GM06990 (cell line): ENCODE results near the gene ERCC6.

ENCODE experiments used
- DNase-seq: peaks from one replicate; pipeline ENCODE4 v3.0.0-alpha.2; 2011; ENCODE audit not compliant: insufficient read length; ENCODE audit errors: extremely low read depth
- H3K27me3 ChIP-seq: replicated peaks from 2 replicates; pipeline ENCODE4 v1.6.0; 2011; ENCODE audit warnings: low read length; ENCODE audit not compliant: control insufficient read depth, insufficient read depth
- H3K36me3 ChIP-seq: 2 replicates; pipeline ENCODE4 v1.5.1; 2011; ENCODE audit warnings: low read length; ENCODE audit not compliant: control insufficient read depth, insufficient read depth
- H3K4me3 ChIP-seq: replicated peaks from 2 replicates; pipeline ENCODE4 v1.5.1; 2011; ENCODE audit warnings: low read depth, mild to moderate bottlenecking, control low read depth, low read length
- CTCF ChIP-seq: IDR thresholded peaks from 2 replicates; pipeline ENCODE4 v1.5.1; 2011; ENCODE audit warnings: low read length, control low read depth, mild to moderate bottlenecking, inconsistent platforms; ENCODE audit not compliant: insufficient read depth, poor library complexity, severe bottlenecking

Gene ERCC6

GRCh38 chr10:49486738-49487137 is 52.2 kb downstream of the ERCC6 start:
- Histone ChIP-seq H3K27me3 (no peaks in the 10 kb centered on the region), H3K36me3 (peaks cover 5% of the 10 kb centered on the region), H3K4me3 (no peak overlapping the region)
- TF ChIP-seq CTCF: no peak
- DNase-seq: no peak

- Histone ChIP-seq H3K4me3 (no peak overlapping the region), H3K27me3 (no peaks in the 10 kb centered on the region), H3K36me3 (peaks cover 5% of the 10 kb centered on the region)
- DNase-seq: no peak
- TF ChIP-seq CTCF: no peak
These were observed 52.9 kb downstream of the ERCC6 start for GRCh38 chr10:49486009-49486408.

- H3K36me3 ChIP-seq: peaks cover 5% of the 10 kb centered on the region
- TF ChIP-seq CTCF: no peak
- DNase-seq: no peak
- no peaks in the 10 kb centered on the region for H3K27me3 ChIP-seq
- no peak overlapping the region for H3K4me3 ChIP-seq
These were observed 54.3 kb downstream of the ERCC6 start for GRCh38 chr10:49484486-49485235.

- TF ChIP-seq CTCF: no peak
- Histone ChIP-seq H3K27me3 (no peaks in the 10 kb centered on the region), H3K36me3 (peaks cover 20% of the 10 kb centered on the region), H3K4me3 (no peak overlapping the region)
- DNase-seq: no peak
These were observed 60.1 kb downstream of the ERCC6 start for GRCh38 chr10:49478819-49479218.

- H3K27me3 ChIP-seq: no peaks in the 10 kb centered on the region
- H3K4me3 ChIP-seq: no peak overlapping the region
- H3K36me3 ChIP-seq: peaks cover 23% of the 10 kb centered on the region
- TF ChIP-seq CTCF: no peak
- DNase-seq: no peak
These were observed 64.0 kb downstream of the ERCC6 start for GRCh38 chr10:49474901-49475300.

GRCh38 chr10:49471532-49471931 is 67.4 kb downstream of the ERCC6 start:
- no peak for DNase-seq
- Histone ChIP-seq H3K4me3 (no peak overlapping the region), H3K36me3 (peaks cover 13% of the 10 kb centered on the region), H3K27me3 (no peaks in the 10 kb centered on the region)
- TF ChIP-seq CTCF: no peak
